GM18520 (cell line): Measurements from ENCODE around the gene NFATC1.

Experiments used
- ATAC-seq: cut with Tn5 transposase; IDR thresholded peaks from one replicate; pipeline ENCODE4 v1.9.1; 2021; ENCODE audit not compliant: unreplicated experiment

NFATC1 gene

DNA sequence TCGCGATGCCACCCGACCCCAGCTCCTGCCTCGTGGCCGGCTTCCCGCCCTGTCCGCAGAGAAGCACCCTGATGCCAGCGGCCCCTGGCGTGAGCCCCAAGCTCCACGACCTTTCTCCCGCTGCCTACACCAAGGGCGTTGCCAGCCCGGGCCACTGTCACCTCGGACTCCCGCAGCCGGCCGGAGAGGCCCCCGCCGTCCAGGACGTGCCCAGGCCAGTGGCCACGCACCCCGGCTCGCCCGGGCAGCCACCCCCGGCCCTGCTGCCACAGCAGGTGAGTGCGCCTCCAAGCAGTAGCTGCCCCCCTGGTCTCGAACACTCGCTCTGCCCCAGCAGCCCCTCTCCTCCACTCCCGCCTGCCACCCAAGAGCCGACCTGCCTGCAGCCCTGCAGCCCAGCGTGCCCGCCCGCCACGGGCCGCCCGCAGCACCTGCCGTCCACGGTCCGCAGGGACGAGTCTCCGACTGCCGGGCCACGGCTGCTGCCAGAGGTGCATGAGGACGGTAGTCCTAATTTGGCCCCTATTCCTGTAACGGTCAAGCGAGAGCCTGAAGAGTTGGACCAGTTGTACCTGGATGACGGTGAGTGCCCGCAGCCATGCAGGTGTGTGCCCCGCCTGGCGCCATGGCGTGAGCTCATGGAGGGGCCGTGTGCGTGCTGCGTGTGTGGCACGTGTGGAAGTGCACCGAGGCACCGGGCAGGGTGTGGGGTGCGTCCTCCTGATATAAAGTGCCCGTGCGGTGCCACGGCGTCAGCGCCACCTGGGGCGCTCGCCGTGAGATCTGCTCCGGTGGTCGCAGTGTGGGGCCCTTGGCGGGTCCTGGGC, 90.8 kb downstream of the NFATC1 start:
- no peak for ATAC-seq

DNA sequence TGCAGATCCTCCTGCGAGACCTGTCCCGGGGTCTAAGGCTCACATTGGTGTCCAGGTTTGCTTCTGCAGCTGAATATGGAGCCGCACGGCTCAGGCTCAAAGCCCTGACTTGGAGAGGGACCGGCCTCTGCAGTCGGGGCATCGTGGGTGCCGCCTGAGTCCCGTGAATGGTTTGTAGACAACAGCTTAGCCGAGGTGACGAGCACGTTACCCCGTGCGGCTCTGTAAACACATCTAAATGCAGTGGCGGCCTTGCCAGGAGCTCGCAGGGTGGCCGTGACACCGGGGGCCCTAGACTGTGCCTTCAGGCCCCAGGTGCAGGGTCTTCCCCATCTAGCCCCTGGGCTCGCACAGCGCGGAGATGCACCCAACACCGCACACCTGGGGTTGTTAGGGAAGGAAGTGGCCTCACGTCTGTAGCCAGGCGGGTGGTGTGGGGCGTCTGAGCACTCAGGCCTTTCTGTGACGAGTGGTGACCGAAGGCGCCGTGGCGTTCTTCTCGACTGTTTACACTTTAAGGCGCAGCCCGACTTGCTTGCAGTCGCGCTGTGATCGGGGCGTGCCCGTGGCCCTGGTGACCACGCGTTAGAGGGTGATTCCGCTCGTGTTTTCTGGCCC, 91.6 kb downstream of the NFATC1 start:
- no peak for ATAC-seq

GRCh38 chr18:79487801-79488201, 92.1 kb downstream of the NFATC1 start:
- ATAC-seq, result no peak

DNA sequence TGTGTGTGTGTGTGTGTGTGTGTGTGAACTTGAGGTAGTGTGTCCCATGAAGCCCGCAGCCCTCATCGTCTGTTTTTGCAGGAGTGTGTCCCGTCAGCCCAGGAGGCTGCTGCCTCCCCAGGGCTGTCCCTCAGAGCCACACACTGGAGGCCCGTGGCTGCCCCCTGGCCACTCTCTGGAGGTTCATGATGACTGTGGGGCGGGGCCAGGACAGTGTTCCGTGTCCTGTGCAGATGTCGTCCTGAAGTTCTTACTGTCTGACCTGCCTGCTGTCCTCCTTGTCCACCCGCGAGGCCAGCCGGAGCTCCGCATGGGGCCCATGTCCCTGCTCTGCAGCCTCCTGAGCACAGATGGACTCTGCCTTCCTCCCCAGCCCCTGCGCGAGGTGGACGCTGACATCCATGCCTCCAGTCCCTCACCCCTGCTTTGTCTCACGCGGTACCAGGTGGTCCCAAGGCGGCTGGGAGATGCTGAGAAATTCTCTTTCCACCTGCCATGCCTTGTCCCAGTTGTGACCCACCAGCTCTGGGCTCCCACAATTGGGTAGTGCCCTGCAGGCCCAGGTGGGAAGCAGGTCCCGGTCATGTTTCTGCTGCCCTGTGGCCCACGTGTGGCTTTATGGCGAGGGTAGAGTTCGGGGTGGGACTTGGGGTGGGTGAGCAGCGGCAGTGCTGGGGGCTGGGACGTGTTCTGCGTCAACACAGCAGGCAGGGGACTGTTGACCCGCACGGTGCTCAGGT, 92.8 kb downstream of the NFATC1 start:
- ATAC-seq, result no peak

DNA sequence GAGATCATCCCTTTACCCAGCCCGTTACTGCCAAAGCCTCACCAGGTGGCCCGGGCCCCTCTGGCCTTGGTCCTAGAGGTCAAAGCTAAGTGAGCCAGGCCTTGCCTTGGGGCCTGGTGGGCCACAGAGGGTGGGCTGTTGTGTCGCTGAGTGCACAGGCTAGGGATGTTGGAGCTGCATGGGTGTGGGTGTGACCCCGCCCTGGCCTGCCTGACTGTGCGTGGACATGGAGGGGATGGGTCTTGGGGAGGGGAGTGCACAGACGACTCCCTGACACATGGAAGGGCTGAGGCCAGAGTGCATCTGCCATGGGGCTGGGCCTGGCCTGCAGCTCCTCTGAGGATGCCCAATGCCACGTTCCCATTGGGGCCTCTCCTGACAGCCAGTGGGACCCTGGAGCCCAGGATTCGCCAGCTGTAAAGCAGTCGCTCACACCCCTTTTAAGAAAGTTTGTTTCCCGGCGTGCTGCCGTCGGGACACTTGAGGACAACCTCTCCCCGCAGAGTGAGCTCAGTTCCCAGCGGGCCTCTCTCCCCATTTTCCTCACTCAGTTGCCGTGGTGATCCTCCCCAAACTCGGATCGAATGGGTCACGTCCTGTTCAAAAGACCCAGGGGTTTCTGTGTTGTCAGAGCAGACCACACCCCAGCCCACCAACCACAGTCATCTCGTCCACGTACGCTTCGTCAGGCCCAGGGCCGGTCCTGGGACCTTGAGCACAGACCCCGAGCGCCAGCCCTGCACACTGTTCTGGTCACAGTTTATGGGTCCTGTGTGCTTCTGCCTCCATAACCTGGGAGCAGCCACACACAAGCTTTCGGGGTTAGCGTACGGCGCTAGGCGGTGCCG, 93.5 kb downstream of the NFATC1 start:
- no peak for ATAC-seq

- ATAC-seq, result no peak
These were observed 94.3 kb downstream of the NFATC1 start for GRCh38 chr18:79489899-79490625.

DNA sequence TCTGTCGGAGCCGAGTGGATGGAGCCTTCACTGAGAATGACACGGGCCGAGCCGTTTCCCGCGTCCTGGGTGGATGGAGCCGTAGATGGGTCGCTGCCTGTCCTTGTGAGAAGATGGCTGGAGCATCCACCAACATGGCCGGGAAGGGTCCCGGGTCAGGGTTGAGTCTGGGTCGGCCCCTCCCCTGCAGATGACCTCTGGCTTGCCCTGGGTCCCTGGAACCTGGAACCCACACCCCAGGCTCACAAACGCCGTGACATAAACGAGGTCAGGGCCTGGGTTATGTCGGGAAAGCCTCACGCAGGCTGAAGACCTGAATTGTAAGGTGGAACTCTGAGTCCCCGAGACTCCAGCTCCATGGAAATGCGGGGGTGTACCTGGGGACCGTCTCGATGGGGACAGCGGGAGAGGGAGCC, 94.9 kb downstream of the NFATC1 start:
- ATAC-seq, result no peak

- ATAC-seq, result no peak
These were observed 95.4 kb downstream of the NFATC1 start for GRCh38 chr18:79491081-79491551.

GRCh38 chr18:79493211-79493800, 97.6 kb downstream of the NFATC1 start:
- no peak for ATAC-seq

DNA sequence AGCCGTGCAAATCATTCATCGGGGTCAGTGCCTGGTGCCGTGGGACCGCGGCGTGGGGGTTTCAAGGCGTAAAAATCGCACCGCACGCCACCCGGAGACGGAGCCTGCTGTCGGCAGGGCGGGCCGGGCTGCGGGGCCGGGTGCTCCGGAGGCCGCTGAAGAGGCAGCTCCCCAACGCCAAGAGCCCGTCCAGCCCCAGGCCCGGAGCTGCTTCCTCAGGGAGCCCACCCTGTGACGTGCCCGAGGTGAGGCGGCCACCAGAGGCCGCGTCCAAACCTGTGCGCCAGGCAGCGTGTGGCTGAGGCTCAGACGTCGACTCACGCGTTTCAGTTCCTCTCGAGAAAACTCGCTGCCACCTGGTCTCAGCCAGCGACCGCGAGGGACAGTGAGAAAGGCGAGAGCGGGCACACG, 98.1 kb downstream of the NFATC1 start:
- ATAC-seq, result no peak

GRCh38 chr18:79494936-79495335, 99.2 kb downstream of the NFATC1 start:
- ATAC-seq, result no peak

- ATAC-seq, result no peak
These were observed 99.9 kb downstream of the NFATC1 start for GRCh38 chr18:79495591-79496071.

GRCh38 chr18:79496237-79496977, 100.7 kb downstream of the NFATC1 start:
- ATAC-seq, result no peak

DNA sequence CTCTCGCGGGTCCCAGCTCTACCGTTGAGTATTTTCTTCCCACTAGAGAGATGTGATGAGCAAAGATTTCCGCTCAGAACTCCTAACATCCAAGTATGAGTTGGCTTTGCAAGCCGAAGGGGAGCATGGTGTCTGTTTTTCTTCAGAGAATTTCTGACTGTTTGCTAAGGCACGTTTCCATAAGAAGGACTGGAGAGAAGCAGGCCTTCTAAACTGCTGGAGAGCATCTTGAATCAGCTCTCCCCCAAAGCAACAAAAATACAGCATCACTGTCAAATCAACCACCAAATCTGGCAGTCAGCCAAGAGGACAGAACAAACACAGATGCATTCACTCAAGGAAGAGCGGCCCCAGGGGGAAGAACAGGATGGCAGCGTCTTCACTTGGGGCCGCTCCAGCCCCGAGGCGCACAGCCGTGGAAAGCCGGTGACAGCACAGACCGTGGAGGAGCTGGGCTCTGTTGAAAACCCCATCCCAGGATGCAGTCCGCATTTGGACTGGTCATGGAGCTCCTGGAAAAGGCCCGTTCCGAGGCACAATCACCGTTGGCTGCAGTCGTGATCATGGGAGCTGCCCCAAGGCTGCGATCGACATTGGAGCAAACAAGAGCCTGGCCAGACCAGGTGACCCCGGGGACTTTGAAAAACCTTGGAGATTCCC, 101.4 kb downstream of the NFATC1 start:
- ATAC-seq, result no peak

DNA sequence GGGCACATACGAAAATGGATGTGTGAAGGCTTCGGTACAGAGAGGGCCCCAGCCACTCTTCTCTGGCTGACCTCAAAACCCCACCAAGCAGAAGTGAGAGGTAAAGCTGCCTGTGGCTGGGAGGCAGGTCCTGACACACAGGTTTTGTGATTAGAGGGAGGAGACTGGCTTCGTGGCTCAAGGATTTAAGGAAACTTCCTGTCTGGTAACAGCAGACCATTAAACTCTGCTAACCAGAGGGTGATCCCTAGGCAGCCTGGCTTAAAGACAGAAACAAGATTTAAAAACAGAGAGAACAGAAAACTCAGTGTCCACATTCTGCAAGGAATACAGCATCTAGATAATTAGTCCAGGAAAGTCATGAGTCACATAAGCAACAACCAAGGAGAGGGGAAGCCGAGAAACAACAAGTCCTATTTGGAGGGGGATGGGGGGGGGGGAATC, 101.9 kb downstream of the NFATC1 start:
- ATAC-seq, result no peak

- no peak for ATAC-seq
These were observed 102.9 kb downstream of the NFATC1 start for GRCh38 chr18:79498662-79499061.

- no peak for ATAC-seq
These were observed 105.3 kb downstream of the NFATC1 start for GRCh38 chr18:79501006-79501405.

- ATAC-seq, result no peak
These were observed 107.1 kb downstream of the NFATC1 start for GRCh38 chr18:79502782-79503181.
